ENCODE data around the gene AOC1.

The AOC1 gene

DNA sequence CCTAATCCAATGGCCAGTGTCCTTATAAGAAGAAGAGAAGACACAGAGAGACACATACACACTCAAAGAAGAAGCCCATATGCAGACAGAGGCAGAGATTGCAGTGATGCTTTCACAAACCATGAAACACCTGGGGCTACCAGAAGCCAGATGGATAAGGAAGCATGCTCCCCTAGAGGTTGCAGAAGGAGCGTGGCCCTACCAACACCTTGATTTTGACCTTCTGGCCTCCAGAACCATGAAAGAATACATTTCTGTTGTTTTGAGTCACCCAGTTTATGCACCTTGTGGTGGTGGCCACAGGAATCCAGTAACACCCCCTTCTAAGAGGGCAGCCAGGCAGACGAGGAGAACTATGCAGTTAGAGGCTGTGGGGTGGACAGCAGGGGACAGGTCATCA lies 43.5 kb downstream of the AOC1 start:
- no peak for DNase-seq (ENCODE audit: low spot score)
- TF ChIP-seq, protein P1, sequence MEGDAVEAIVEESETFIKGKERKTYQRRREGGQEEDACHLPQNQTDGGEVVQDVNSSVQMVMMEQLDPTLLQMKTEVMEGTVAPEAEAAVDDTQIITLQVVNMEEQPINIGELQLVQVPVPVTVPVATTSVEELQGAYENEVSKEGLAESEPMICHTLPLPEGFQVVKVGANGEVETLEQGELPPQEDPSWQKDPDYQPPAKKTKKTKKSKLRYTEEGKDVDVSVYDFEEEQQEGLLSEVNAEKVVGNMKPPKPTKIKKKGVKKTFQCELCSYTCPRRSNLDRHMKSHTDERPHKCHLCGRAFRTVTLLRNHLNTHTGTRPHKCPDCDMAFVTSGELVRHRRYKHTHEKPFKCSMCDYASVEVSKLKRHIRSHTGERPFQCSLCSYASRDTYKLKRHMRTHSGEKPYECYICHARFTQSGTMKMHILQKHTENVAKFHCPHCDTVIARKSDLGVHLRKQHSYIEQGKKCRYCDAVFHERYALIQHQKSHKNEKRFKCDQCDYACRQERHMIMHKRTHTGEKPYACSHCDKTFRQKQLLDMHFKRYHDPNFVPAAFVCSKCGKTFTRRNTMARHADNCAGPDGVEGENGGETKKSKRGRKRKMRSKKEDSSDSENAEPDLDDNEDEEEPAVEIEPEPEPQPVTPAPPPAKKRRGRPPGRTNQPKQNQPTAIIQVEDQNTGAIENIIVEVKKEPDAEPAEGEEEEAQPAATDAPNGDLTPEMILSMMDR (IDR thresholded peaks at IDR 0.05; ENCODE audit: extremely low read depth, insufficient read depth, missing control alignments): no peak
- in situ Hi-C loops (cut with MboI; ENCODE audit: low pct_unique_long_range_greater_than_20kb, low sequenced_read_pairs, unreplicated experiment): no loop called here

DNA sequence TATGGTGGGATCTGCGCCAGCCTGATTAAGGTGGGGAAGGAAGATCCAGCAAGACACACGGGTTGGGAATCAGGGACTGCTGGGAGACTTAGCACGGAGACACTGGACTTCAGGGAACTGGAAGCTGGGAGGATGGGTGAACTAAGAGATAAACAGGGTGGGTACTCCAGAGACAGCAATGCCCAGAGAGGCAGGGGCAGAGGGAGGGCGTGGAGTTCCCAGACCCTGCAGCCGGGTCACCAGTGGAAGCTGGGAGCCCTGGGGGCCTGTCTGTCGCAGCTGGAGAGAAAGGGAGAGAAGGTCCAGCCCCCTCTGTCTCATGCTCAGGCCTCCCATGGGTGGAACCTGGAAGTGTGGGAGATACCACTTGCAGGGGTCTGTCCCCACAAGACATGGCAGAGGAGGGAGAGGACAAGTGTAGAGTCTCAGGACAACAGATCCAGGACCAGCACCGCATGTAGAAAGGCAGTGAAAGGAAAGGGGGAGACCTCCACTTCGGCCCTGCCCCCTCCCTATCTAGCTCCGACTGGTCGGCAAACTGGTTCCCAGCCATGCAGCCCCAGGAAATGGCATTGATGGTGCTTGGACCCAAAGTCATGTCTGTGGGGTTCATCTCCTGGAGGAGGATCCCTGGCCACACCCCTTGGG lies 44.4 kb downstream of the AOC1 start:
- TF ChIP-seq, protein P1 (IDR thresholded peaks at IDR 0.05; ENCODE audit: extremely low read depth, insufficient read depth, missing control alignments): no peak
- peak; percentile 4 for DNase-seq (ENCODE audit: low spot score)
- in situ Hi-C loops (cut with MboI; ENCODE audit: low pct_unique_long_range_greater_than_20kb, low sequenced_read_pairs, unreplicated experiment): no loop called here

DNA sequence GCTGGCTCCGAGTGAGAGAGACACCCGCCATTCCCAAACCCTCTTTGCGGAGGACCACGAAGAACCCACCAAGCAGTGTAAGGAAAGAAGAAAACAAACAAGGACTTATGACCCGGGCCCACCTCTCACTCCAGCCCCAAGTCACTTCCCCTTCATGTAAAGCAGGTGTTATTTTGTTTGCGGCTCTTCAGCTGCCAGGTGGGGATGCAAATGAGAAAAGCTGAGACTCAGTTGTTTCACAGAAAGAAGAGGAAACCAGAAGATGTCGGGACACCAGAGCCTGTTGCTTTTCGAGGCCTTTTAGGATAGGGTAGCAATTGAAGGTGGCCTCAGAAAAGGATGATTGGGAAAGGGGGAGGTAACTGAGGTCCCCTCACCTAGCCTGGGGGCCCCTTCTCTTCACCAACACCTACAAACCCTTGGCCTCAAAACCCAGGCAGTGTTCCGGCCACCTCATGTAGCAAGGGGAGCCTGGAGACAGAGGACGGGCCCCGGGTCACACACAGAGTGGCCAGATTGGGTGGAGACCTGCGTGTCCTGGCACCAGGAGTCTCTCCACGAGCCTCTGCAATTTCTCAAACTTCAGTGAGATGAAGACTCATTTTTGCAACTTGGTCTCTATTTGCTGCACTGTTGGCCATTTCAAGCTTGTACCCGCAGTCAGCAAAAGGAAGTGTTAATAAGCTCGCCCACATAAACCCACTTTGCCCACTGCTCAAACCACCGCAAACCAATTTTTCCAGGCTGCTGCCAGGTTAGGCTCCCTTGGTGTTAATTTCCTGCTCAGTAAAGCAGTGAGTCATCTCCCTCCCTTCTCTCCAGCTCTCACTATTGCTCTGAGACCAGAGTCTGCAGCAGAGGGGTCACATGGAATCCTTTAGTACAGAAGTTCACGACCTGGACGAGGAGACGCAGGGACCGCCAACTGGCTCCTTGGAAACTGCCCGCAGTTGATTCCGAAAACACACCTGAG lies 45.5 kb downstream of the AOC1 start:
- in situ Hi-C loops (cut with MboI; ENCODE audit: low pct_unique_long_range_greater_than_20kb, low sequenced_read_pairs, unreplicated experiment): no loop called here
- TF ChIP-seq, protein P1 (IDR thresholded peaks at IDR 0.05; ENCODE audit: extremely low read depth, insufficient read depth, missing control alignments): no peak
- no peak for DNase-seq (ENCODE audit: low spot score)

DNA sequence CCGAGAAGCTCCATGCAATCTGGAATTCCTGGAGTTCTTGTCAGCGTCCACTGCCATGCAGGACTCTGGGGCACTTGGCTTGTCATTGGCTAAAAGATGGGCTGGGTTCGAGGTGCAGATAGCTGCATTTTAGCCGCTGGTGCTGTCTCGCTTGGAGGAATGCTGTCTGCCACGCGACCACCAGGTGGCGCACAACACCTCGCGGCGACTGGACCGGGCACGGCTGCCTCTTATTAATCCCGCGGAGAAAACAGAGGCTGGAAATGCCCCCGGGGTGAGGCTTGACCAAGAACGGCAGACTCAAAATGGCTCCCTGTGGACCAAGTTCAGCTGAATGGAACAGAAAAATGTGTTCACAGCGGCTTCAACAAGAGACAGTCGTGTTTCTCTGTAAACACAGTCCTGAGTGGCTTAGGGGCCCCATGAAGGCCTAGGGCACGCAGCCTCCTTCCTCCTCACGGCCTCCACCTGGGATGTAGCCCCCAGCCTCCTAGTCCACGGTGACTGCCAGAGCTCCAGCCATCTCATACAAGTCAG lies 46.2 kb downstream of the AOC1 start:
- peak; percentile 80 for DNase-seq (ENCODE audit: low spot score)
- TF ChIP-seq, protein P1 (IDR thresholded peaks at IDR 0.05; ENCODE audit: extremely low read depth, insufficient read depth, missing control alignments): peak; percentile 96
- in situ Hi-C loops (cut with MboI; ENCODE audit: low pct_unique_long_range_greater_than_20kb, low sequenced_read_pairs, unreplicated experiment): no loop called here

DNA sequence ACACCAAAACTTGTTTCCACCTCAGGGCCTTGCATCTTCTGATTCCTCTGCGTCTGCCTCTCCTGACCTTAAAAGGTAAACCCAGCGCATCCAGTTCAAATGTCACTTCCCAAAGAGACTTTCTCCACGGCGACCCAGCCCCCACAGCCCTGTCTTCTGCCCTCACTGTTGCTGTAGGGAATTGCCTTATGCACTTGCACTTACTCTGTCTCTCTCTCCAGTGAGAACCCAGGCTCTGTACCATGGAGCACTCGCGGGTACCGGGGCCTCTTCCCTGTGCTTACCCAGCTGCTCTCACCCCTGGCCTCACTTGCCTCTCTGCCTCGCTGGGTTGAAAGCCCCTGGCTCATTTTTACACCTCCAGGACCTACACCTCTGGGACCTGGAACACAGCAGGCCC lies 48.4 kb downstream of the AOC1 start:
- DNase-seq (ENCODE audit: low spot score): no peak
- TF ChIP-seq, protein P1 (IDR thresholded peaks at IDR 0.05; ENCODE audit: extremely low read depth, insufficient read depth, missing control alignments): no peak
- in situ Hi-C loops (cut with MboI; ENCODE audit: low pct_unique_long_range_greater_than_20kb, low sequenced_read_pairs, unreplicated experiment): no loop called here

DNA sequence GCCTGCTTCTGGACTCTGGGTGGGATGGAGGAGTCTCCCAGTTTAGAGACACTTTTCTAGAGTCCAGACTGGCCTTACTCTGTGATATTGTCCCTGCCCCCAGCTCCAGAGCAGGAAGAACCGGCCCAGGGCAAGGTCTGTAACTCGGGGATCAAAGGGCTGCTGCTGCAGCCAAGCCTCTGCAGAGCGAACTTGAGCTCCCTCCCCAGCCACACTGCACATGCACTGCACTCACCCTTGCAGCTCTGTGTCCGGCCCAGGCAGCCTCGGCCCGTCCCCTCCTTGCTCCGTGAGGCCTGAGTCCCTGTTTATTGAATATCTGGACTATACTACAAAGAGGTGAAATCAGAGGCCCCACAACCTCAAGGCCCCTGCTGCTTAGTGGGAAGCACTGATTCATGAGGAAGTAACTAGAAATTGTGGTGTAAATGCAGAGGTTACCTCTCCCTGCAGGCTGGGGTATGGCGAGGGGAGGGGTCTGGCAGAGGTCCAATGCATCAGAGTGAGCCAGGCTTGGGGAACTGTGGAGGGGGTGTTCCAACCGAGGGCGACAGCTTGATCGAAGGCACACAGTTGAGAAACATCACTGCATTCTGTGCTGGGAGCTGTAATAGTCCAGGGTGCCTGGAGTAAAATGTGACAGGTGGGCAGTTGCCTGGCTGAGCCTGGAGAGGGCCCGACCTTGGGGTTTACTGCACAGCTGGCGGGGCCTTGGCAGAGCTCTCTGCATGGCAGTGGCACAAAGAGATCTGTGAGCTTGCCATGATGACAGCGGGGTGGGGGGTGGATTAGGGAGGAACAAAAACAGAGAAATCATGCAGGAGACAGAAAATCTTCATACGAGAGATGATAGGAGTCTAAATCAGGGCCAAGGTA lies 49.1 kb downstream of the AOC1 start:
- TF ChIP-seq, protein P1 (IDR thresholded peaks at IDR 0.05; ENCODE audit: extremely low read depth, insufficient read depth, missing control alignments): no peak
- in situ Hi-C loops (cut with MboI; ENCODE audit: low pct_unique_long_range_greater_than_20kb, low sequenced_read_pairs, unreplicated experiment): no loop called here
- no peak for DNase-seq (ENCODE audit: low spot score)

Data from GM13977 (cell line).